HG03521 (cell line): ENCODE results near the gene REXO1.
"Not testable (repeated sequence)": the region's sequence is repeated elsewhere in the genome, so short reads cannot be mapped to it uniquely, and the experiment has no call there.

Experiments
- ATAC-seq: cut with Tn5 transposase; IDR thresholded peaks from one replicate; pipeline ENCODE4 v1.9.1; 2021; ENCODE audit warnings: mild to moderate bottlenecking, moderate library complexity; ENCODE audit not compliant: unreplicated experiment

The REXO1 gene

DNA sequence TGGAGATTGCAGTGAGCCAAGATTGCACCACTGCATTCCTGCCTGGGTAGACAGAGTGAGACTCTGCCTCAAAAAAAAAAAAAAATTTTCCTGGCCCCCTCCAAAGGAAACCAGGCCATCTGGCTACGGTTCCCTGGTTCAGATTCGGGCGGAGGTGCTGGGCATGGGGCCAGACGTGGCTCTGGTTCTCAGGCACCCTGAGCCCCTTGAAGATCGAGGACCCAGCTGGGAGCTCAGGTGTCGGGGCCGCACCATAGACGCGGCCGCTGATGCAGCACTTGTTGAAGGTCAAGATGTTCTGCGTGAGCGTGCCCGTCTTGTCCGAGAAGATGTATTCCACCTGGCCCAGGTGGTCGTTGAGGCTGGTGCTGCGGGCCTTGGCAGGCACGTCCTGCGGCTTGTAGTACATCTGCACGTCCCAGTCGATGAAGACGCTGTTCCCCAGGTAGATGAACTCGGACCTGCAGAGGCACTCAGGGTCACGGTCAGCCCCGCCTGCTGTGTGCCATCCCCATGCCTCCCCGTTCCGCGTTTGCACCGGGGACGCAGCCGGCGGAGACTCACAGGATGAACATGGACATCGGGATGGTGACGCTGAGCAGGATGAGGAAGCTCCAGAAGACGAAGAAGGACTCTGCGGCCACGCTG is 48.5 kb downstream of the REXO1 start:
- no peak for ATAC-seq

DNA sequence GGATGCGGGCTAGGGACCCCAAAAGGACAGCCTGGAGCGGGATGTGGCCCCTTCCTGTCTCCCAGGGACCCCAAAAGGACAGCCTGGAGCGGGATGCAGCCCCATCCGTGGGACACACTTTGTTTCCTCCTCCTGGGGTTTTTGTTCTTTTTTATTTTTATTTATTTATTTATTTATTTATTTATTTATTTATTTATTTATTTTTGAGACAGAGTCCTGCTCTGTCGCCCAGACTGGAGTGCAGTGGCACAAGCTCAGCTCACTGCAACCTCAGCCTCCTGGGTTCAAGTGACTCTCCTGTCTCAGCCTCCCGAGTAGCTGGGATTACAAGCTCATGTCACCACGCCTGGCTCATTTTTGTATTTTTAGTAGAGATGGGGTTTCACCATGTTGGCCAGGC is 51.0 kb downstream of the REXO1 start:
- ATAC-seq, result not testable (repeated sequence)

DNA sequence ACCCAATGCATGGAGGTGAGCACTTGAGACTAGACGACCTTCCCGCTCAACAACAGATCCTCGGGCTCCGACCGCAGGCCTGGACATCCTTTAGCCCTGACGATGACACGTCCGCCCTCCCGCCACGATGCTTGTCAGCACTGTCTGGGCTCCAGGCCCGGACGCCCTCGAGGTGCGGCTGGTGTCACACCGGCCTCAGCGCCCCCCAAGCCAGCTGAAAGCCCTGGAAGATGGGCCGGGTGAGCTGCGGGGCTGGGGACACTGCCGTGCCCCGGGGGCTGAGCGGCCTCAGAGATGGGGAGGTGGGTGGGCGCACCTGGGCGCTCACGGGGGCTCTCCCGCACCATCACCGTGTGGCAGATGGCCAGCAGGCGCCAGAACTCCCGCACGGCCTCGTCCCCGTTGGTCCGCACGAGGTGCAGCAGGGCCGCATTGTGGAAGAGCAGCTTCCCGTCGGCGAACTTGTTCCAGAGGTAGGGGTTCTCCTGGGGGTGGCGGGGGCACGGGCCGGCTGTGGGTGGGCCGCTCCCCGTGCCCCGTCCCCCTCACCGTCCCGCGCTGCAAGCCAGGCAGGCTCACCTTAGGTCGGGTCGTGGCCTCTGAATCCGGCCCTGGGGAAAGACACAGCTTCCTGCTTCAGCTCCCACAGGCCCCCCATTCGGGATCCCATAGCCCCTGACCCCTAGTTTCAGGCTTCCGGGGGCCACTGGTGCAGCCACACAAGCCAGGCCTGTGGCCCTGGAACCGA is 51.7 kb downstream of the REXO1 start:
- no peak for ATAC-seq

DNA sequence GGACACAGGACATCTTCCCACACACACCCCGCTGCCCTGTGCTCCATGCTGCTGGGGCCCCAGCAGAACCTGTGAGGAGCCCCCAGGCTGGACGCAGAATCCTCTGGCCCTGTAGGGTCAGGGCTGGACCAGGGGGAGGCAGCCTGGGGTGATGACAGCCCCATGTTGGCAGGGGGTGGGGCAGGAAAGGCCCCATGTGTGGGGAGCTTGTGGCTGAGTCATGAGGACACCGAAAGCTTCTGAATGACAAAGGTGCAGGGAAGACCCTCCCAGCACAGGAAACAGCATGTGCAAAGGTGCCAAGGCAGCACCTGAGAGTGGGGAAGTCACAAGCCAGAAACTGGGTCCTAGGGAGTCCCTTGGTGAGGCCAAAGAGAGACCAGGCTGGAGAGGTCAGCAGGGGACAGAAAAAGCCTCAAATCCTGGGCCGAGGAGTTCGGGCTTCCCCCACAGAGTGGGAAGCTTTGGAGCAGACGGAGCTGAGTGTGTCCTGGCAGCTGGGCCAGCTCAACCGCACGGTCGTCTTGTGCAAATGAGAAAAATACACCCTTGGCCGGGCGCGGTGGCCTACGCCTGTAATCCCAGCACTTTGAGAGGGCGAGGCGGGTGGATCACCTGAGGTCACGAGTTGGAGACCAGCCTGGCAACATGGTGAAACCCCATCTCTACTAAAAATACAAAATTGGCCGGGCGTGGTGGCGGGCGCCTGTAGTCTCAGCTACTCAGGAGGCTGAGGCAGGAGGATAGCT is 53.7 kb downstream of the REXO1 start:
- no peak for ATAC-seq

DNA sequence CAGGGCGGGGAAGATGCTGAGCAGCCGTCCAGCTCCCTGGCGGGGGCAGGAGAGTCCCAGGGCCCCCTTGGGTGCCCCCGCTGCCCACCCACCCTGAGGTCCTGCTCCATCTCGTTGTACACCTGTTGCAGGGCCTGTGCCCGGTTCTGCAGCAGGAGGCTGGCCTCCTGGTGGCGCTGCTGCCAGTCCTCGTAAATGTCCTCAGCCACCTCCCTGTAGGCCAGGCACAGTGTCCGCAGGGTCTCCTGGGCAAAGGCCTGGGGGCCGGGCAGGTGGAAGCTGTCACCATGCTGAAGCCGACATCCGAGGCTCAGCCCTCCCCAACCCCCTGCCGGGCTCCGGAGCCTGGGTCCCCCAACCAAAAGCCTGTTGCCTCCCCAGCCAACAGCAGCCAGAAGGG is 56.4 kb downstream of the REXO1 start:
- ATAC-seq, result no peak

DNA sequence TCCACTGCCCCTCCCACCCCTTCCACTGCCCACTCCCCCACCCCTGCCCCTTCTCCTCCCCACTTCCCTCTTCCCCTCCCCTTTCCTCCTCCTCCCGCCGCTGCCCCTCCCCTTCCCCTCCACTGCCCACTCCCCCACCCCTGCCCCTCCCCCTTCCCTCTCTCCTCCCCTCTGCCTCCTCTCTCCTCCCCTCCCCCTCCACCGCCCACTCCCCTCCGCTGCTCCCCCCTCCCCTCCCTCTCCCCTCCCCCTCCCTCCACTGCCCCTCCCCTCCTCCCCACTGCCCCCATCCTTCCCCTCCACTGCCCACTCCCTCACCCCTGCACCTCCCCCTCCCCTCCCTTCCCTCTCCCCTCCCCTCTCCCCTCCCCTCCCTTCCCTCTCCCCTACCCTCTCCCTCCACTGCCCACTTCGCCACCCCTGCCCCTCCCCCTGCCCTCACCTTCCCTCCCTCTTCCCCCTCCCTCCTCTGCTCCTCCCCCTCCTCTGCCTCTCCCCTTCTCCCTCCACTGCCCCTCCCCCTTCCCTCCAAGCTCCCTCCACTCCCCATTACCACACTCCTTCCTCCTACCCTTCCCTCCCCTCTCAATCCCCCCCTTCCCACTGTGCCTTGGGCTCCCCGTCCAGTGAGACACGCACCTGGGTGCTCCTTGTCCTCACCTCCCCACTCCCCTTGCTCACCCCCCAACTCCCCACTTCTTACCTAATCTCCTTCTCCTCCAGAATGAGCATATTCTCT is 58.1 kb downstream of the REXO1 start:
- no peak for ATAC-seq

DNA sequence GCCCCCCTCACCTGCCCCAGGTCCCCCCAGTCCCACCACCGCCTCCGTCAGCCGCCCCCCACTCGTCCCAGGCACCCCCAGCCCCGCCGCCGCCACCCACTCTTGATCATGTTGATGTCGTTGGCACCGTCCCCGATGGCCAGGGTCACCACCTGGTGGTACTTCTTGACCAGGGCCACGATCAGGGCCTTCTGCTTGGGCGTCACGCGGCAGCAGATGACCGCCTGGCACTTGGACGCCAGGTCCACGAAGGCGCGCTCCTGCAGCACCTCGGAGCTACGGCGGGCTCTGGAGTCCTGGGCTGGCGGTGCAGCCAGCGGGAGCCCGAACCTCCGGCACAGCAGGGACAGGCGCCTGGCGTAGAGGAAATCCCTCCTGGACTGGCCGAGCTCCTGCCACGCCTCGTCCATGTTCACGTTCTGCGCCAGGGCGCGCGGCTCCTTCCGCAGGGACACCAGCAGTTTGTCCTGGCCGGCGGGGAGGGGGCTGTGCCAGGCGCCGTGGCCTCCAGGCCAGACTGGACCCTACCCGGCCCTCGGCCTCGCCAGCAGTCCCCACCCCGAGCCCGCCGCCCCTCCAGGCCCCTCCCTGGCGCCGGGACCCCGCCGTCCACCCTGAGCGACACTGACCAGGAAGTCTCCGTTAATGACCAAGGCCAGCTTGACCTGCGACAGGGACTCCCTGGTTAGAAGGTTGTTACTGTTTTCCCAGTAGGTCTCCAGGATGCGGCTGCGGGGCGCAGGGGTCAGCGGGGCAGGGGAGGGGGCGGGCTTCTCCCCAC is 58.8 kb downstream of the REXO1 start:
- no peak for ATAC-seq

DNA sequence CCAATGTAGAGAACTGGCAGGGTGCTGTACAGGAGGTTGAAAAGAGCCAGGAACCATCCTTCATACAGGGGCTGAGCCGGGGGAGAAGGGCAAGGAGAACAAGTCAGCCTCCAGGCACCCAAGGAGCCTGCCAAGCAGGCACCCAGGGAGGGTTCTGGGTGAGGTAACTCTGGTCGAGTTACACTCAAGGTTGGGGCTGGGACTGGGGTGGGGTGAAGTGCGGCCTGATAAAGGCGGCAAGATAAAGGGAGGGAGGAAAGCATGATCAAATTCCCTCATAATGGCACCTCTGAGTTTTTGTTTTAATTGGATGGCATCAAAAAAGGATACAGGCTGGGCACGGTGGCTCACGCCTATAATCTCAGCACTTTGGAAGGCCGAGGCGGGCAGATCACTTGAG is 61.2 kb downstream of the REXO1 start:
- no peak for ATAC-seq

DNA sequence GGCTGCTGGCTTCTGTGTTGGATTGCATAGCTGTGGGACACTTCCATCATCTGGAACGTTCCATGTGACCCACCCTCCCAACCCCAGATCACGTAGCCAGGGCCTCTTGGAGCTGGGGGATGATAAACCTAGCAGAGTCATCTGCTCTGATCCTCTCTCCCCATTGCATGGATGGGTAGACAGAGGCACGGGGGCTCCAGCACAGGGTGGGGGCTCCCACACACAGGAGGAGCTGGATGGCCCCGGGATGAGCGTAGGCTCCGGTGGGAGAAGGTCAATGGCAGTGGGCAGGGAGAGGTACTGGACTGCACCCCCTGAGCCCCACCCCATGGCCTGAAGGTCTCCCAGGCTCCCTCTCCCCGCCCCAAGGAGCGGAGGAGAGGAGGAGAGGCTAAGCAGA is 61.6 kb downstream of the REXO1 start:
- no peak for ATAC-seq

DNA sequence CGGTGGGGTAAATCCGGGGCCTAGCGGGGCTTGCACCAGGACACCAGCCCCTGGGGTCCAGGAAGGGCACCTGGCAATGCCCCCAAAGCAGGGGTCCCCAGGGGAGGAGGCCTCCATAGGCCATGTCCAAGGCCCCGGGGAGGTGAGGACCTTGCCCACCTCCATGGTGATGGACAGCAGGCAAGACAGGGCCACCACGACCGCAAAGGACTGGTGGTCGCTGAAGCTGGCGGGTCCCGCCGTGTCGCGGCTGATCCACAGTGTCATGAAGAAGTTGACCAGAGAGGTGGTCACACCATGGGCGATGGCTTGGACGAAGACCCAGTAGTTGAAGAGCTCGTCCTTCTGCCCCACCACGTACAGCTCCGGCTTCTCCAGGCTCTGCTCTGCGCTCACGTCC is 63.0 kb downstream of the REXO1 start:
- no peak for ATAC-seq

DNA sequence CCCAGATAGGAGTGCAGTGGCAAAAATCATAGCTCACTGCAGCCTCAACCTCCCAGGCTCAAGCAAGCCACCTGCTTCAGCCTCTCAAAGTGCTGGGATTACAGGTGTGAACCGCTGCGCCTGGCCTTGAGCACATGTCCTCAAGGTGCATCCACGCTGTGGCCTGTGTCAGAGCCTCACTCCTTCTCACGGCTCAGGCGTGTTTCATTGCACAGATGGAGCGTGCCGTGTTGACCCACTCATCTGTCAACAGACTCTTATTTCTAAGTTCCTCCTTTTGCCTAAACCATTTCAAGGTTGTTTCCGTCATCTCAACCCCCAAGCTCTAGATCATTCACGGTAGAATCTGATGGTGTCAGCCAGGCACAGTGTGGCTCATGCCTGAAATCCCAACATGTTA is 64.4 kb downstream of the REXO1 start:
- no peak for ATAC-seq

DNA sequence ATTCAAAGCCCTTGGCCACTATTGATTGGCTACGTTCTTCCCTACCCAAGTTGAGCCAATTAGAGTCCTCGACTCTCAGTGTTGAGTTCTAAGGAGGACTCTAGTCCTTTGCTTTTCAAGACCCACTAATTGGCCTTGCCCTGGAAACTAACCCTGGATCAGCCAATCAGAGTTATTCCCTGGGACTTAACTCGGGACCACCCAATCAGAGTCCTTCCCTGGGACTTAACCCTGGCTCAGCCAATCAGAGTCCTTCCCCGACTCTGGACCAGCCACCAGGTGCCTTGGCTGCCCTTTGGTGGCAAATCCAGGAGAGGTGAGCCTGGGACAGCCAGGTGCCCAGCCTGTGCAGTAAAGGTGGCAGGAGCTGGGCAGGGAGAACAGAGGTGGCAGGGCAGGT is 64.9 kb downstream of the REXO1 start:
- no peak for ATAC-seq

DNA sequence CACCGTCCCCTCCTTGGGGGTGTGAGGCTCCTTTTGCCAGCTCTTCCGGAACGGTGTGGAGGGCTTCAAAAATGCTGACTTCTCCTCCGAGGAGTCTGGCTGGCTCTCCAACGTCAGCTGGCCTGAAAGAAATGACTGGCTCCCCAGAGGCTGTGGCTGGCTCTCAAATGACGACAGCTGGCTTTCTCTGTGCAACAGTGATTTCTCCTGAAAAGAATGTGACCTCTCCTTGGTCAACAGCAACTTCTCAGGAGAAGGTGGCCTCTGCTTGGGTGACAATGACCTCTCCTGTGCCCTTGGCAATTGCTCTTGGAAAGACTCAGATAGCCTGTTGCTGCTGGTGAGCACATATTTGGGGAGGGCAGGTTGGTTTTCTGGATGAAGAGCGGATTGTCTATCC is 65.8 kb downstream of the REXO1 start:
- no peak for ATAC-seq

DNA sequence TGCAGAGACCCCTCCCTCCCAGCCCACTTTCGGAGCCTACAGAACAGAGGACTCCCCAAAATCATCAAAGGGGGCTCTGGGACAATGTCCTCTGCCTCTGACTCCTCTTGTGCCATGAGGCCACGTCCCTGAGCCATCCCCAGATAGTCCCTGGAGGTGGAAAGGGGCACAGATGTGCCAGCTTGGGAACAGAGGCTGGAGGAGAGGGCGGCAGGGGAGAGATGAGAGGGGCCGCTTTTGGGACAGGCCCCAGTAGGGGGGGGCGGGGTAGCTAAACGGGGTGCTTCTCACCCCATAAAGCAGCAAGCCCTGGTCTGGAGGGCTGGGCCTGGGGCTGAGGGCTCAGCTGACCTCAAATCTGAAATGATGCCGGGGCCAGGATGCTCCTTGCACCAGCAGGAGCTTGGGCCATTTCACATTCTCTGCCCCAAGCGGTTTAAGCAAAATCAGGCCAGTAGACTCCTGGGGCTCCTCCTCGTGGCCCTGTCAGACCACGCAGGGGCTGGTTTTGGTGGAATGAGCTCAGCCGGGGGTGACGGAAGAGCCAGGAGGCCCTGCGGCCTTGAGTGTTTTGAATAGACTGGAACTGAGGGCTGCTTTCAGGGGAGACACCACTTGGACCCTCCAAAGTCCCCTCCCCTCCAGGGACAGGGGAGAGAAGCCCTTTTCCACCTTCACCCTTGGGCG is 67.9 kb downstream of the REXO1 start:
- ATAC-seq, result no peak

DNA sequence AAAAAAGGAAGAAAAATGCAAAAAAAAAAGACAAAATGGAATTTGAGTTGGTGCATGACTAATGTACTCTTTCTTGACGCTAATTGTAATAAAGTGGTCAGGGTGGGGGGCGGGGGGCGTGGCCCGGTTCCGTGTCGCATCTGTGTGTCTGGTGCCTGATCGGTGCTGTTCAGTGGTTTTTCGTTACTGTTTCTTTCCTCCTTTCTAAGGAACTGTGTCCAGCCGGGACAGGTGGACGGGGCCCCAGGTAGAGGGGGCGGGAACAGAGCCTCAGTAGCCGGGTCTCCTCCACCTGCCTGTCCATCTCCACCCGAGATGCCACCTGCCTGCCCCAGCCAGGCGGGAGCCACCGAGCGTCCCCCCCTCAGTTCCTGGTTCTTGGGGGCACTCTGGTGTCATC is 68.7 kb downstream of the REXO1 start:
- no peak for ATAC-seq

DNA sequence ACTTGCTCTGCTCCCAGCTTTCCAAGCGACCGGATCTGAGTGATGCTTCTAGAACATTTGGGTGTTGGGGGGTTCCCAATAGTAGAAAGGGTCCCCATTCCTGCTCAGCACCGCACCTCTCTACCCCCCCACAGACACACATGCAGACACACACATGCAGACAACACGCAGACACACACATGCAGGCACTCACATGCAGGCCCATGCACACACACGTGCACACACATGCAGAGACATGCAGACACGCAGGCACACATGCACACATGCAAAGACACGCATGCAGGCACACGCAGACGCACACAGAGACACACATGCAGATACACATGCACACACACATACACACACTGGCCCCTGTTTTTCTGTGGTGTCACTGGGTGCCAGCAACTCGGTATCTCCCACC is 71.1 kb downstream of the REXO1 start:
- ATAC-seq, result no peak

DNA sequence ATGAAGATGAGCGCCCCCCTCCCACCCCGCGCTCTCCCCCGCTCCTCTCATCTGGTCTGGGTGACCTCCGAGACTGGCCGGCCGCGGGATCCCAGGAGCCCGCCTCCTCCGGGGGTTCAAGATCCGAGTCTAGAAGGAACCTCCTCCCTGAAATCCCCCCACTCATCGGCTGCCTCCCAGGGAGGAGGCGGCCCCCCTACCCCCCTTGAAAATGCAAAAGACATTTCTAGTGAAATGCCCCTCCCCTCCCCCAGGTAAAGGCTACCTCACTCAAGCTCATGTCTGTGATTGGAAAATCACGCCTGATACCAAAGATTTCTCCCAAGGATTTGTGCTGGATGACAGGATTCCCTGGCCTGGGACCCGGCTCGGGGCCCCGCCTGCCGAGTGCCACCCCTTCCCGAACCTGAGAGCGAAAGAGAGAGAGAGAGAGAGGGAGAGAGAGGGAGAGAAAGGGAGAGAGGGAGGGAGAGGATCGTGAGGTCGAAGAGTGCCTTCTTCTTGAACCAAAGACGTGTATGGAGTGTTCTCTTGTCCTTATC is 71.6 kb downstream of the REXO1 start:
- no peak for ATAC-seq

DNA sequence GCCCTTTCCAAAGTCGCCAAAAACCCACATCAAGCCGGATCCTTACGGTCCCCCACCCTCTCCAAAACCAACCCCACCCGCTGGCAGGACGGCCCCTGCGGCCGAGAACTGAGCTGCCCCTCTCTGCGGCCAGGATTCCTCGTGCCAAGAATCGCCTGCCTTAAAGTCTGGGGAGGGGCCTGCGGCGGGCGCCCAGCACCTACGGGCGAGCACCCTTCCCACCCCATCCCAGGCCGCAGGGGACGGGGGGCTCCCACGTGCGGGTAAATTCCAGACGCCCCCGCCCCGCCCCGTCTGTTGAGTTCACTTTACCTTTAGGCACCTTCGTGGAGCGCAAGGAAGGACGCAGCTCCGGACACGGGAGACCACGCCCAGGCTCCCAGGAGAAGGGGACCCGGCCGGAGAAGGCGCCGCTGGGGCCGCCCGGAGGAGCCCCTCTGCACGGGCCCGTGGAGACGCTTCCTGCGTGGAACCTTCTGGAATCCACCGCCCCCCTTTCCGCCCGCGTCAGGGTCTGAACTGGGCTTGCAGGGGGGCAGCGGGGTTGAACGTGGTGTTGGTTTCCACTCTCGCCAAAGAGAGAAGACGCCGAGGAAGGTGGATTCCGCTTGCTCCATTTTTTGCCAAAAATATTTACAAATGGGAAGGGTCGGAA is 72.2 kb downstream of the REXO1 start:
- ATAC-seq, result no peak
